Cardiac septum (tissue), 1 donor: Measurements from ENCODE around the gene TGFBR3. TPM values are rescaled to one million over a fixed set of nuclear protein-coding genes. Genes with fewer than 3 reads are reported as not detected.

Experiments
- DNase-seq: peaks from one replicate; pipeline ENCODE4 v3.0.0-alpha.2; 2020; ENCODE audit warnings: low spot score
- intact Hi-C: fragments of 100-400 bp; cut with DNase I; formaldehyde crosslinking; loops from one replicate; pipeline ENCODE4 v1.14.0; 2022
- total RNA-seq: library from RNA; stranded (reverse); fragmentation: NEBNext Ultra II Directional; extraction: Animal tissue kit (Norgen Biotek cat#: 25700); gene quantifications from one replicate; pipeline ENCODE4 v1.2.1, GENCODE V29; 2021
- donor health status: DM: no; HTN: no; CAD: no.

The TGFBR3 gene
- total RNA-seq, 1 donor from 2014 or later: 12.6 TPM

- intact Hi-C loops: no loop called here
- no peak for DNase-seq
Measured at GRCh38 chr1:91753878-91754277, 132.1 kb downstream of the TGFBR3 start.

- DNase-seq: no peak
- intact Hi-C loops: no loop called here
Measured at GRCh38 chr1:91752324-91752723, 133.6 kb downstream of the TGFBR3 start.

GRCh38 chr1:91751275-91751674 lies 134.7 kb downstream of the TGFBR3 start:
- intact Hi-C loops: loop anchor here (2.0 kb wide), 1 partner anchor 100 kb away; no protein-coding TSS in a partner anchor

GRCh38 chr1:91750398-91750996 lies 135.5 kb downstream of the TGFBR3 start:
- no peak for DNase-seq
- intact Hi-C loops: loop anchor here (2.0 kb wide), 1 partner anchor 100 kb away; no protein-coding TSS in a partner anchor

More at GRCh38 chr1:91751275-91751674, 134.7 kb downstream of the TGFBR3 start:
- DNase-seq: peak; percentile 66

- peak; percentile 53 for DNase-seq
- intact Hi-C loops: loop anchor here (2.0 kb wide), 1 partner anchor 99 kb away; no protein-coding TSS in a partner anchor
Measured at GRCh38 chr1:91749788-91750231, 136.1 kb downstream of the TGFBR3 start.

GRCh38 chr1:91747666-91748065 lies 138.3 kb downstream of the TGFBR3 start:
- intact Hi-C loops: no loop called here
- DNase-seq: no peak

GRCh38 chr1:91746728-91747338 lies 139.1 kb downstream of the TGFBR3 start:
- intact Hi-C loops: no loop called here
- DNase-seq: no peak

GRCh38 chr1:91745640-91746373 lies 140.1 kb downstream of the TGFBR3 start:
- no peak for DNase-seq
- intact Hi-C loops: no loop called here

- intact Hi-C loops: no loop called here
- DNase-seq: no peak
Measured at GRCh38 chr1:91744953-91745639, 140.9 kb downstream of the TGFBR3 start.

- no peak for DNase-seq
- intact Hi-C loops: no loop called here
Measured at GRCh38 chr1:91742848-91743292, 143.1 kb downstream of the TGFBR3 start.

GRCh38 chr1:91741906-91742305 lies 144.0 kb downstream of the TGFBR3 start:
- intact Hi-C loops: no loop called here
- no peak for DNase-seq

- intact Hi-C loops: no loop called here
- DNase-seq: peak; percentile 43
Measured at GRCh38 chr1:91741301-91741700, 144.7 kb downstream of the TGFBR3 start.

GRCh38 chr1:91737650-91738049 lies 148.3 kb downstream of the TGFBR3 start:
- no peak for DNase-seq
- intact Hi-C loops: no loop called here

GRCh38 chr1:91736715-91737615 lies 149.0 kb downstream of the TGFBR3 start:
- peak; percentile 47 for DNase-seq
- intact Hi-C loops: no loop called here

- intact Hi-C loops: no loop called here
- no peak for DNase-seq
Measured at GRCh38 chr1:91736146-91736714, 149.7 kb downstream of the TGFBR3 start.

- intact Hi-C loops: no loop called here
- DNase-seq: no peak
Measured at GRCh38 chr1:91735266-91735845, 150.6 kb downstream of the TGFBR3 start.

GRCh38 chr1:91734761-91735160 lies 151.2 kb downstream of the TGFBR3 start:
- no peak for DNase-seq
- intact Hi-C loops: no loop called here

GRCh38 chr1:91733108-91733710 lies 152.7 kb downstream of the TGFBR3 start:
- intact Hi-C loops: no loop called here
- DNase-seq: no peak
